HEK293 (cell line): ENCODE data around the gene COL7A1.
"Not testable (repeated sequence)": the region's sequence is repeated elsewhere in the genome, so short reads cannot be mapped to it uniquely, and the experiment has no call there.

ENCODE experiments used
- CTCF ChIA-PET: fragments of 350-600 bp; formaldehyde crosslinking; extraction: SDS; loops from one replicate; lab custom pipeline; 2021; ENCODE audit warnings: antibody characterized with exemption; lab: Yijun Ruan, JAX
- POLR2A ChIA-PET: fragments of 300-600 bp; formaldehyde crosslinking; extraction: SDS; loops from one replicate; lab custom pipeline; 2020; ENCODE audit warnings: antibody characterized with exemption, inconsistent platforms; lab: Yijun Ruan, JAX
- H3K27ac ChIP-seq: fragments of 200-500 bp; sonication (Bioruptor generic); 2 replicates; pipeline ENCODE4 v1.5.1; 2014; ENCODE audit warnings: low read depth, low read length, control low read depth, inconsistent platforms; ENCODE audit errors: extremely low read depth
- H3K36me3 ChIP-seq, 2 experiments: fragments of 200-500 bp in 1 of 2; sonication (Bioruptor generic) in 1 of 2; 1 replicate in 1 of 2; 2 replicates in 1 of 2; pipeline ENCODE4 v1.5.1; 2014 to 2017; ENCODE audit warnings: inconsistent platforms in 2 of 2, low read length in 2 of 2; ENCODE audit not compliant: control insufficient read depth in 2 of 2, insufficient read depth in 1 of 2
- H3K4me1 ChIP-seq: fragments of 200-500 bp; sonication (Bioruptor generic); 2 replicates; pipeline ENCODE4 v1.5.1; 2014; ENCODE audit warnings: mild to moderate bottlenecking, low read length, inconsistent platforms; ENCODE audit not compliant: control insufficient read depth, insufficient read depth
- H3K4me3 ChIP-seq: 2 replicates; pipeline ENCODE4 v1.5.1; 2011; ENCODE audit warnings: low read depth, mild to moderate bottlenecking, control low read depth, low read length, moderate library complexity
- H3K9me3 ChIP-seq: fragments of 200-500 bp; sonication (Bioruptor generic); 2 replicates; pipeline ENCODE4 v1.5.1; 2014; ENCODE audit warnings: low read depth, low read length, inconsistent platforms; ENCODE audit not compliant: control insufficient read depth, insufficient read depth
- KLF17 ChIP-seq: fragments of 450-650 bp; formaldehyde crosslinking; IDR thresholded peaks from 2 replicates; pipeline ENCODE4 v1.5.1; 2016; ENCODE audit warnings: missing biosample characterization, missing genetic modification characterization
- ZFP69B ChIP-seq: fragments of 450-650 bp; formaldehyde crosslinking; IDR thresholded peaks from 2 replicates; pipeline ENCODE4 v1.5.1; 2016; ENCODE audit warnings: missing biosample characterization, missing genetic modification characterization
- ZNF114 ChIP-seq: fragments of 450-650 bp; formaldehyde crosslinking; IDR thresholded peaks from 2 replicates; pipeline ENCODE4 v1.5.0; 2017; ENCODE audit warnings: missing biosample characterization, missing genetic modification characterization
- ZNF2 ChIP-seq: fragments of 450-650 bp; formaldehyde crosslinking; IDR thresholded peaks from 2 replicates; pipeline ENCODE4 v1.5.1; 2016; ENCODE audit warnings: missing biosample characterization, missing genetic modification characterization
- ZNF211 ChIP-seq: fragments of 450-650 bp; formaldehyde crosslinking; IDR thresholded peaks from 2 replicates; pipeline ENCODE4 v1.5.1; 2016; ENCODE audit warnings: low read depth, missing biosample characterization, missing genetic modification characterization
- ZNF239 ChIP-seq: fragments of 450-650 bp; formaldehyde crosslinking; IDR thresholded peaks from 2 replicates; pipeline ENCODE4 v1.5.1; 2016; ENCODE audit warnings: missing biosample characterization, missing genetic modification characterization
- ZNF654 ChIP-seq: fragments of 450-650 bp; formaldehyde crosslinking; IDR thresholded peaks from 2 replicates; pipeline ENCODE4 v1.5.1; 2016; ENCODE audit warnings: low read depth, missing biosample characterization, missing genetic modification characterization
- ZNF692 ChIP-seq: fragments of 450-650 bp; formaldehyde crosslinking; IDR thresholded peaks from 2 replicates; pipeline ENCODE4 v1.5.1; 2016; ENCODE audit warnings: missing biosample characterization, missing genetic modification characterization
- ZNF777 ChIP-seq: fragments of 450-650 bp; formaldehyde crosslinking; IDR thresholded peaks from 2 replicates; pipeline ENCODE4 v1.5.1; 2017; ENCODE audit warnings: missing biosample characterization, missing genetic modification characterization, borderline replicate concordance
- TF ChIP-seq, protein P1 (sequence below): fragments of 450-650 bp; formaldehyde crosslinking; IDR thresholded peaks from 2 replicates; pipeline ENCODE4 v1.5.1; 2016; ENCODE audit warnings: missing biosample characterization, missing genetic modification characterization
- TF ChIP-seq, protein P2 (sequence below): fragments of 450-650 bp; formaldehyde crosslinking; IDR thresholded peaks from 2 replicates; pipeline ENCODE4 v1.5.1; 2016; ENCODE audit warnings: missing biosample characterization, missing genetic modification characterization
- TF ChIP-seq, protein P3 (sequence below): fragments of 450-650 bp; formaldehyde crosslinking; IDR thresholded peaks from 2 replicates; pipeline ENCODE4 v1.5.1; 2016; ENCODE audit warnings: missing biosample characterization, missing genetic modification characterization

Gene COL7A1

GRCh38 chr3:48551651-48552050 is 43.5 kb downstream of the COL7A1 start:
- H3K27ac ChIP-seq = not testable (repeated sequence)

DNA sequence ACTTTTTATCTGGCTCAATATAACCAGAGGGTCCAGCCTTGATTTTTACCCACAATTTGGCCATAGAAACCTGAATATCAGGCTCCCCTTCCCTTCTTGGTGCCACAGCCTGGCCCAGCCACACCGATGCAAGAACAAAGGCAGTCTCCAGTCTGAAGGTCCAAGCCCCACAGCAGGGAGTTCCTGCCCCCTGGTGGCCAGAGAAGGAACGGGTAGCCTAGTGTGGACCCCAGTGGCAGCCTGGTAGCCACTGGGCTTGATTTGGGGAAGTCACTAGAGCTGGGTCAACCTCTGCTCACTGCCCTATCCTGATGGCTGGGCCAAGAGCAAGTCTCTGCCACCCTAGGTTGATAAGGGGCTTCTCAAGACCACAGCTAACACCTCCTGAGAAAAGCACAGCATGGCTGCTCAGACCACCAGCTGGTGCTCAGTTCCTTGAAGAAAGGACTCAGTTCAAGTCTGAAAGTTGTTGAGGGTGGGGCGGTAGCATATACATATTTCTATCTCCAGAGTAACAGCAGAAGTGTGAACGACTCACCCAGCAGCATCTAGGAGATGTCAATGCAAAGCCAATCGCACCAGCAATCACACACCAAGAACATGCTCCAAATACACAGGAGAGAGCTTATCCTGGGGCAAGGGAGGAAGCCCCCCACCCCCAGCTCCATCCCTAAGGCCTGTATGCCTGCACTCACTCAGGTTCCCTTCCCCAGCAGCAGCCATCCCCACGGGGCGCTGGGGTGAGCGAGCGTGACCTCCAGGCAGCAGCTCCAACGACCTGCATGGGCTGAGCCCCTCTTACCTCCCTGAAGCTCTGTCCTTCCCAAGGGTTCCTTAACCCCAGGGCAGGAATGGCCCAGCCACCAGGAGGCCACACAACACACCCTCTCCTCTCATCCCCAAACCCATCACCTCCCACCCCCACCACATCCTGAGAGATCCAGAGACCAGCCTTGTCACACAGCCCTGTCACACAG is 46.1 kb downstream of the COL7A1 start:
- H3K36me3 ChIP-seq = peaks cover 0 to 18% of the 10 kb centered on the region in 2 experiments; a peak in 1 of 3 replicates
- ChIA-PET POLR2A (interaction anchor here (0.6 to 1.0 kb wide), 3 partner anchors 103 to 587 kb away, joined by 3 to 5 read pairs (median 5); partner anchors contain the start of gene ATRIP), CTCF (interaction anchor here (0.6 to 3.0 kb wide), 24 partner anchors 9 to 560 kb away, joined by 3 to 47 read pairs (median 4); partner anchors contain the start of genes PFKFB4, SLC26A6 and ZNF589)
- H3K9me3 ChIP-seq = no peaks in the 10 kb centered on the region
- H3K4me3 ChIP-seq = no peak overlapping the region
- no peak overlapping the region for H3K27ac ChIP-seq
- TF ChIP-seq ZNF239 (tag by site-specific recombination) (no peak), ZNF114 (no peak), ZNF692 (tag by site-specific recombination) (peak; percentile 69; the same call in 1 of the 2 replicates), KLF17 (tag by site-specific recombination) (peak; percentile 42; the same call in 1 of the 2 replicates), ZFP69B (tag by site-specific recombination) (peak; percentile 76; the same call in 1 of the 2 replicates), ZNF2 (tag by site-specific recombination) (peak; percentile 39; the same call in 1 of the 2 replicates), ZNF211 (tag by site-specific recombination) (no peak), ZNF654 (tag by site-specific recombination) (peak; percentile 62), ZNF777 (tag by site-specific recombination) (no peak)
- TF ChIP-seq, protein P1, sequence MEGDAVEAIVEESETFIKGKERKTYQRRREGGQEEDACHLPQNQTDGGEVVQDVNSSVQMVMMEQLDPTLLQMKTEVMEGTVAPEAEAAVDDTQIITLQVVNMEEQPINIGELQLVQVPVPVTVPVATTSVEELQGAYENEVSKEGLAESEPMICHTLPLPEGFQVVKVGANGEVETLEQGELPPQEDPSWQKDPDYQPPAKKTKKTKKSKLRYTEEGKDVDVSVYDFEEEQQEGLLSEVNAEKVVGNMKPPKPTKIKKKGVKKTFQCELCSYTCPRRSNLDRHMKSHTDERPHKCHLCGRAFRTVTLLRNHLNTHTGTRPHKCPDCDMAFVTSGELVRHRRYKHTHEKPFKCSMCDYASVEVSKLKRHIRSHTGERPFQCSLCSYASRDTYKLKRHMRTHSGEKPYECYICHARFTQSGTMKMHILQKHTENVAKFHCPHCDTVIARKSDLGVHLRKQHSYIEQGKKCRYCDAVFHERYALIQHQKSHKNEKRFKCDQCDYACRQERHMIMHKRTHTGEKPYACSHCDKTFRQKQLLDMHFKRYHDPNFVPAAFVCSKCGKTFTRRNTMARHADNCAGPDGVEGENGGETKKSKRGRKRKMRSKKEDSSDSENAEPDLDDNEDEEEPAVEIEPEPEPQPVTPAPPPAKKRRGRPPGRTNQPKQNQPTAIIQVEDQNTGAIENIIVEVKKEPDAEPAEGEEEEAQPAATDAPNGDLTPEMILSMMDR (tag by site-specific recombination) = peak; percentile 71
- TF ChIP-seq, protein P2, sequence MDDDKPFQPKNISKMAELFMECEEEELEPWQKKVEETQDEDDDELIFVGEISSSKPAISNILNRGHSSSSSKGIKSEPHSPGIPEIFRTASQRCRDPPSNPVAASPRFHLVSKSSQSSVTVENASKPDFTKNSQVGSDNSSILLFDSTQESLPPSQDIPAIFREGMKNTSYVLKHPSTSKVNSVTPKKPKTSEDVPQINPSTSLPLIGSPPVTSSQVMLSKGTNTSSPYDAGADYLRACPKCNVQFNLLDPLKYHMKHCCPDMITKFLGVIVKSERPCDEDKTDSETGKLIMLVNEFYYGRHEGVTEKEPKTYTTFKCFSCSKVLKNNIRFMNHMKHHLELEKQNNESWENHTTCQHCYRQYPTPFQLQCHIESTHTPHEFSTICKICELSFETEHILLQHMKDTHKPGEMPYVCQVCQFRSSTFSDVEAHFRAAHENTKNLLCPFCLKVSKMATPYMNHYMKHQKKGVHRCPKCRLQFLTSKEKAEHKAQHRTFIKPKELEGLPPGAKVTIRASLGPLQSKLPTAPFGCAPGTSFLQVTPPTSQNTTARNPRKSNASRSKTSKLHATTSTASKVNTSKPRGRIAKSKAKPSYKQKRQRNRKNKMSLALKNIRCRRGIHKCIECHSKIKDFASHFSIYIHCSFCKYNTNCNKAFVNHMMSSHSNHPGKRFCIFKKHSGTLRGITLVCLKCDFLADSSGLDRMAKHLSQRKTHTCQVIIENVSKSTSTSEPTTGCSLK = no peak
- TF ChIP-seq, protein P3, sequence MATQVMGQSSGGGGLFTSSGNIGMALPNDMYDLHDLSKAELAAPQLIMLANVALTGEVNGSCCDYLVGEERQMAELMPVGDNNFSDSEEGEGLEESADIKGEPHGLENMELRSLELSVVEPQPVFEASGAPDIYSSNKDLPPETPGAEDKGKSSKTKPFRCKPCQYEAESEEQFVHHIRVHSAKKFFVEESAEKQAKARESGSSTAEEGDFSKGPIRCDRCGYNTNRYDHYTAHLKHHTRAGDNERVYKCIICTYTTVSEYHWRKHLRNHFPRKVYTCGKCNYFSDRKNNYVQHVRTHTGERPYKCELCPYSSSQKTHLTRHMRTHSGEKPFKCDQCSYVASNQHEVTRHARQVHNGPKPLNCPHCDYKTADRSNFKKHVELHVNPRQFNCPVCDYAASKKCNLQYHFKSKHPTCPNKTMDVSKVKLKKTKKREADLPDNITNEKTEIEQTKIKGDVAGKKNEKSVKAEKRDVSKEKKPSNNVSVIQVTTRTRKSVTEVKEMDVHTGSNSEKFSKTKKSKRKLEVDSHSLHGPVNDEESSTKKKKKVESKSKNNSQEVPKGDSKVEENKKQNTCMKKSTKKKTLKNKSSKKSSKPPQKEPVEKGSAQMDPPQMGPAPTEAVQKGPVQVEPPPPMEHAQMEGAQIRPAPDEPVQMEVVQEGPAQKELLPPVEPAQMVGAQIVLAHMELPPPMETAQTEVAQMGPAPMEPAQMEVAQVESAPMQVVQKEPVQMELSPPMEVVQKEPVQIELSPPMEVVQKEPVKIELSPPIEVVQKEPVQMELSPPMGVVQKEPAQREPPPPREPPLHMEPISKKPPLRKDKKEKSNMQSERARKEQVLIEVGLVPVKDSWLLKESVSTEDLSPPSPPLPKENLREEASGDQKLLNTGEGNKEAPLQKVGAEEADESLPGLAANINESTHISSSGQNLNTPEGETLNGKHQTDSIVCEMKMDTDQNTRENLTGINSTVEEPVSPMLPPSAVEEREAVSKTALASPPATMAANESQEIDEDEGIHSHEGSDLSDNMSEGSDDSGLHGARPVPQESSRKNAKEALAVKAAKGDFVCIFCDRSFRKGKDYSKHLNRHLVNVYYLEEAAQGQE (tag by site-specific recombination) = no peak
- H3K4me1 ChIP-seq = no peaks in the 10 kb centered on the region

More at GRCh38 chr3:48551651-48552050, 43.5 kb downstream of the COL7A1 start:
- H3K9me3 ChIP-seq, H3K4me1 ChIP-seq, H3K4me3 ChIP-seq, H3K36me3 ChIP-seq, POLR2A ChIA-PET: not testable (repeated sequence)
- CTCF ChIA-PET = interaction anchor here (0.6 to 2.4 kb wide), 6 partner anchors 9 to 394 kb away, joined by 3 to 7 read pairs (median 4); no protein-coding TSS in a partner anchor
